NT2/D1 (cell line): Measurements from ENCODE around the gene SLC13A3.

ENCODE experiments used
- DNase-seq: peaks from one replicate; pipeline ENCODE4 v3.0.0-alpha.2; 2011; ENCODE audit warnings: low read depth, low spot score
- H3K27me3 ChIP-seq: 2 replicates; pipeline ENCODE4 v1.6.0; 2011; ENCODE audit warnings: mild to moderate bottlenecking; ENCODE audit not compliant: insufficient read length, insufficient read depth
- H3K36me3 ChIP-seq: 2 replicates; pipeline ENCODE4 v1.6.1; 2011; ENCODE audit warnings: mild to moderate bottlenecking, low read length, mixed read lengths; ENCODE audit not compliant: insufficient read depth, insufficient read length
- H3K4me1 ChIP-seq: 2 replicates; pipeline ENCODE4 v1.5.1; 2011; ENCODE audit not compliant: insufficient read depth, insufficient read length
- H3K4me3 ChIP-seq: 2 replicates; pipeline ENCODE4 v1.5.1; 2011; ENCODE audit warnings: low read depth; ENCODE audit not compliant: insufficient read length
- H3K9ac ChIP-seq: 2 replicates; pipeline ENCODE4 v1.6.0; 2011; ENCODE audit warnings: low read depth; ENCODE audit not compliant: insufficient read length
- H3K9me3 ChIP-seq: 2 replicates; pipeline ENCODE4 v1.5.1; 2011; ENCODE audit warnings: mild to moderate bottlenecking, low read length; ENCODE audit not compliant: insufficient read depth
- SUZ12 ChIP-seq: IDR thresholded peaks from 2 replicates; pipeline ENCODE4 v1.6.1; 2011; ENCODE audit not compliant: insufficient read length, insufficient read depth; ENCODE audit errors: extremely low read depth
- YY1 ChIP-seq: IDR thresholded peaks from 2 replicates; pipeline ENCODE4 v1.6.1; 2011; ENCODE audit not compliant: insufficient read length, insufficient read depth
- ZNF274 ChIP-seq: IDR thresholded peaks from 2 replicates; pipeline ENCODE4 v1.6.1; 2011; ENCODE audit warnings: mild to moderate bottlenecking, low read depth, low read length

Gene SLC13A3

DNA sequence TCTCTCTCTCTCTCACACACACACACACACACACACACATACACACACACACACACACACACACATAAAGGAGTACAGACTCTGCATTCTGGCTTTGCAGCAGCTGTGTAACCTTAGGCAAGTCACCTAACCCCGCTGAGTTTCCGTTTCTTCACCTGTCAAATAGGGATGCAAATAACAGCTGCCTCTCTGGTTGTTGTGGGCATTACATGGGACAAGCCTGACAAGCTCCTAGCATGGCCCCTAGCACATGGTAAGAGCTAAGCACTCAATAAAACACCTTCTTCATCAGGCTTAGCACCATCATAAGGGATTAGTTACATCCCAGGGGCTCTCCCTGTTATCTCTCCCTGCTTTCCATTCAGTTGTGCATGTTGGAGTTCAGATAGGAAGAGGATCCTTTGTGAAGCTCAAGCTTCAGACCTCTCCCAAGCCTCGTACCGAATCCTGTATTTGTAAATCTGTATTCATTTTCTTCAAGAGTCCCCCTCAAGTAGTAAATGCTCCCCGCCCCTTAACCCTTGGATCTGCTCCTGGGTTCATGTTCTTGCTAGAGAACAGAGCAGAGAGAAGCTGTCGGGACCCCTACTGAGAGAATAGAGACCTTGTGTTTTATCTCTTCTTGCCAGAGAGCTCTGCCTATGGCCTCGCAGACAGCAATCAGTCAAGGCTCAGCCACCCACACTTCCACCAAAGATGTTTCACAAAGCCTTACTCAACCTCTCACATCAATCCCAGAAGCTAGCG is 2.2 kb downstream of the SLC13A3 start:
- no peak overlapping the region for H3K9ac ChIP-seq
- TF ChIP-seq YY1: no peak
- no peak for TF ChIP-seq ZNF274
- TF ChIP-seq SUZ12: no peak
- H3K4me3 ChIP-seq: no peak overlapping the region
- no peak for DNase-seq
- H3K27me3 ChIP-seq: peaks cover 36% of the 10 kb centered on the region
- no peaks in the 10 kb centered on the region for H3K36me3 ChIP-seq
- peaks cover 7% of the 10 kb centered on the region for H3K4me1 ChIP-seq
- H3K9me3 ChIP-seq: no peaks in the 10 kb centered on the region

DNA sequence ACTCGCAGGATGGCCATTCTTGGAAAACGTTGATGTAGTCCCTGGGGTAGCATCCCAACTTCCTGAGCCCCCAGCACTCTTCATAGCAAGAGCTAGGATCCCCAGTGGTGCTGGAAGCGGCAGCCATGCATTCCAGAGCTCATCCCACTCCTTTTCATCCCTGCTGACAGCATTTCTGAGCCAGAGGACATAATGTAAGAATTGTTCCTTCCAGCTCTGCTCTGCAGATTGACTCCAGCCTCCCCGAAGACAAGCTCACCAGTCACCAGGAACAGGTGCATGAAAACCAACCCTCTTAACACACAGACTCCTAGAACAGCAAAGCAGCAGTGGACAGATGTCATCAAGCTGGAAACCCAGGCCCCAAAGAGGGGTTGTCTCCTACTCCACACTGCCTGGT is 3.8 kb downstream of the SLC13A3 start:
- H3K9ac ChIP-seq: no peak overlapping the region
- TF ChIP-seq YY1 (no peak), SUZ12 (no peak), ZNF274 (no peak)

DNA sequence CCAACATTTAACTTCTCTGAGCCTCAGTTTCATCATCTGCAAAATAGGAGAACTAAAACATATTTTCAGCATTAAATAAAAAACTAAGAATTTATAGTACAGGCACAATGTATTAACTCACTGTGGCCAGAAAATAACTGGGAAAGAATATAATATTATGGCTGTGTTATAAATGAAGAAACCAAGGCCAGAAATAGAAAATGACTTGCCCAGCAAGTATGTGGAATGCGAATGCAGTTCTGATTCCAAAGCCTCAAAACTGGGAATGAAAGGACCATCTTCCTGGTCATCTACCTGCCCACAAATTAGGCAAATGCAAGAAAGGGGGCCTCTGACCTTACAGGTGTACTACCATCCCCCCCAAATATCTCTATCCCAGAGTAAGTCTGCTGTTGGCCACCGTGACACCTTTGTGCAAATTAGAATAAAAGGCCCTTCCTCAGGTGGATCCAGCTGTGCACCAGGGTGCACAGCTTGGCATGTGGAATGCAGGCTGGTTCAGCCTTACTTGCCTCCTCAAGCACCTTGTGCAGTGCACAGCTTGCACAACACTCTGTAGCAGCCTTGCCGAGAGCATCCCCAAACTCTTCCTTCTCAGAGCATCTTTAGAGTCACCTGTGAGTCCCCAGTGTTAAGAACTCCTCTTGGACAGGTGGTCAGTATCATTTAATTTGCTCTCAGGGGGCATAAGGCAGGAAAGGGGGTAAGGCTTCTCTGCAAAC is 4.4 kb downstream of the SLC13A3 start:
- H3K36me3 ChIP-seq: no peaks in the 10 kb centered on the region
- H3K27me3 ChIP-seq: peaks cover 32% of the 10 kb centered on the region
- H3K9ac ChIP-seq: no peak overlapping the region
- no peak for TF ChIP-seq SUZ12
- no peak for TF ChIP-seq YY1
- no peak for TF ChIP-seq ZNF274
- no peaks in the 10 kb centered on the region for H3K9me3 ChIP-seq
- H3K4me3 ChIP-seq: no peak overlapping the region
- H3K4me1 ChIP-seq: peaks cover 7% of the 10 kb centered on the region
- no peak for DNase-seq

More for the DNA sequence above, 3.8 kb downstream of the SLC13A3 start:
- Histone ChIP-seq H3K27me3 (peaks cover 36% of the 10 kb centered on the region), H3K4me3 (no peak overlapping the region), H3K4me1 (peaks cover 7% of the 10 kb centered on the region), H3K9me3 (no peaks in the 10 kb centered on the region), H3K36me3 (no peaks in the 10 kb centered on the region)
- no peak for DNase-seq

DNA sequence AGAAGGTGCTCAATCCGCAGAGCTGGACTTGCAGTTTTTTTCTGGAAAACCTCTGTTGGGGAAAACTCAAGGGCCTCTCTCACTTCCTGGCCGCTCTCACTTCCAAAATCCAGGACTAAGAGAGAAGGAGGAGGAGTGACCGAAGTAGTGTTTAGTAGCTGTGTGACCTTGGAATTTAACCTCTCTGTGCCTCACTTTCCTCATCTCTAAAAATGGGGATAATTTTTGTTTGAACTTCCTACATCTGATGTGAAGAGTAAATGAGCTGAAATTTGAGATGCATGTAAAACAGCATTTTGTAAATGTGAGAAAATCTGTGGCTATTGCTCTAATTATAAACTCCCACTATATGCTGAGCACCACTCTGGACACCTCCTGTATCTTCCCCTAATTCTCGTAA is 5.1 kb downstream of the SLC13A3 start:
- no peaks in the 10 kb centered on the region for H3K9me3 ChIP-seq
- TF ChIP-seq ZNF274: no peak
- no peak for TF ChIP-seq SUZ12
- TF ChIP-seq YY1: no peak
- peaks cover 5% of the 10 kb centered on the region for H3K4me1 ChIP-seq
- no peak overlapping the region for H3K9ac ChIP-seq
- no peak overlapping the region for H3K4me3 ChIP-seq
- H3K36me3 ChIP-seq: no peaks in the 10 kb centered on the region
- H3K27me3 ChIP-seq: peaks cover 25% of the 10 kb centered on the region
- DNase-seq: no peak

DNA sequence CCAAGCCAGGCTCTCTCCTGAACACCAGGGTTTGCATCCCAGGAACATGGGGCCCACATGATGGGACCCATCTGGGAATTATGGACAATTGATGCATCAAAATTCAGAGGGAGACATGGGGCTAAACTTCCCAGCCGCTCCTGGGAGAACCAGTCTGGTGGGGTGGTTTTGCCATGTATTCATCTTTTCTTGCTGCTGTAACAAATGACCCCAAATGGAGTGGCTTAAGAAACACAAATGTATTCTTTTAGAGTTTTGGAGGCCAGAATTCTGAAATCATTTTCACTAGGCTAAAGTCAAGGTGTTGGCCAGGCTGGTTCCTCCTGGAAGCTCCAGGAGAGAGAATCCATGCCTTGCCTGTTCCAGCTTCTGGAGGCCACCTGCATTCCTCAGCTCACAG is 6.5 kb downstream of the SLC13A3 start:
- Histone ChIP-seq H3K9me3 (no peaks in the 10 kb centered on the region), H3K27me3 (peaks cover 11% of the 10 kb centered on the region), H3K4me3 (no peak overlapping the region), H3K36me3 (no peaks in the 10 kb centered on the region), H3K9ac (no peak overlapping the region), H3K4me1 (peaks cover 9% of the 10 kb centered on the region)
- no peak for TF ChIP-seq YY1
- no peak for TF ChIP-seq SUZ12
- no peak for TF ChIP-seq ZNF274
- DNase-seq: no peak

DNA sequence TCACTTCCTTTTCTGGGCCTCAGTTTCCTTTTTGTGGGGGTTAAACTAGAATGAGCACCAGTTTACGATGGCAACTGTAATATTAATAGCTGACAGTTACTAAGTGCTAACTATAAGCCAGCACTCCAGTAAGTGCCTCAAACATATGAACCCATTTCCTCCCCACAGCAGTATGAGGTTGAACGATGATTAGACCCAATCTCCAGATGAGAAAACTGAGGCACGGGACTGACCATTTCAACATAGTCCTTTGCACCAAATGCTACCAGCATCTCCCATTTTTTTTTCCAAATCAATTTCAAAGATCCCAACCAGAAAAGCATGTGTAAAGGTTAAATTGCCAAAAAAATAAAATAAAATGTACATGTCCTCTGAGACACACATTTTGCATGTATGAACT is 7.1 kb downstream of the SLC13A3 start:
- no peak for TF ChIP-seq YY1
- no peak for TF ChIP-seq SUZ12
- no peak for TF ChIP-seq ZNF274

DNA sequence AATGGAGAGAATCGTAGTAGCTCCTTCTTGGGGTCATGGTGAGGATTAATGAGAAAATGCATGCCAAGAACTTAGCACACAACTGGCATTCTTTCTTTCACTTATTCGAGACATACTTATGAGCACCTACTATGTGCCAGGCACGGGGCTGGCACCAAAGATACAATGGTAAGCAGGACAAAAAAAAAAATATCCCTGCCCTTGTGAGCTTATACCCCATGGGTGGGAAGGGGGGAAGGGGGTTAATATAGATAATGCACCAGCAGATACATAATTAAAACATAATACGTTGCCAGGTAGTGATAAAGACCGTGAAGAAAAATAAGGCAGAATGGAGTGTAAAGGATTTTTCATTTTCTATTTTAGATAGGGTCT is 8.3 kb downstream of the SLC13A3 start:
- peaks cover 7% of the 10 kb centered on the region for H3K27me3 ChIP-seq
- no peak overlapping the region for H3K4me3 ChIP-seq
- no peak overlapping the region for H3K9ac ChIP-seq
- H3K4me1 ChIP-seq: peaks cover 17% of the 10 kb centered on the region
- no peak for DNase-seq
- no peaks in the 10 kb centered on the region for H3K9me3 ChIP-seq
- no peaks in the 10 kb centered on the region for H3K36me3 ChIP-seq
- TF ChIP-seq YY1 (no peak), ZNF274 (no peak), SUZ12 (no peak)

More for the DNA sequence above, 7.1 kb downstream of the SLC13A3 start:
- Histone ChIP-seq H3K27me3 (peaks cover 7% of the 10 kb centered on the region), H3K9ac (no peak overlapping the region), H3K4me3 (no peak overlapping the region), H3K4me1 (peaks cover 12% of the 10 kb centered on the region), H3K9me3 (no peaks in the 10 kb centered on the region), H3K36me3 (no peaks in the 10 kb centered on the region)
- no peak for DNase-seq
